HG02763 (cell line): ENCODE measurements around the gene PELI1.
"Not testable (repeated sequence)": the region's sequence is repeated elsewhere in the genome, so short reads cannot be mapped to it uniquely, and the experiment has no call there.

Experiments
- ATAC-seq: cut with Tn5 transposase; IDR thresholded peaks from one replicate; pipeline ENCODE4 v1.9.1; 2021; ENCODE audit warnings: mild to moderate bottlenecking, moderate library complexity; ENCODE audit not compliant: unreplicated experiment

PELI1 gene

DNA sequence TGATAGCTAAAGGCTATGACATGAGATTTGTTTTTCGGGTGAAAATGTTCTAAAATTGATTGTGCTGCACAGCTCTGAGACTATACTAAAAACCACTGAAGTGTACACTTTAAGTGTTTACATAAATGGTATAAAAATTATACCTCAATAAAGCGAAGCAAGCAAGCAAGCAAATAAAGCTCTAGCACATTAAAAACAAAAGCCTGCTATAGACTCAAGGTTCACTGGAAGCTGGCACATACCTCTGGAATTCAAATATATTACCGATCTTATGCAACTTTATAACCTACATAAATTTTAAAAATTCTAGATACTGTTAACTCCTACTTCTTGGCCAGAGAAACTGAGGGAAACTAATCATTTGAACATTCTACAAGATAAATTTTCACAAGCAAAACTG, 20.1 kb downstream of the PELI1 start:
- ATAC-seq = no peak

- no peak for ATAC-seq
Measured at GRCh38 chr2:64123740-64124139, 20.5 kb downstream of the PELI1 start.

GRCh38 chr2:64122358-64122757, 21.9 kb downstream of the PELI1 start:
- ATAC-seq = no peak

GRCh38 chr2:64120928-64121327, 23.3 kb downstream of the PELI1 start:
- no peak for ATAC-seq

GRCh38 chr2:64120008-64120407, 24.2 kb downstream of the PELI1 start:
- ATAC-seq = no peak

DNA sequence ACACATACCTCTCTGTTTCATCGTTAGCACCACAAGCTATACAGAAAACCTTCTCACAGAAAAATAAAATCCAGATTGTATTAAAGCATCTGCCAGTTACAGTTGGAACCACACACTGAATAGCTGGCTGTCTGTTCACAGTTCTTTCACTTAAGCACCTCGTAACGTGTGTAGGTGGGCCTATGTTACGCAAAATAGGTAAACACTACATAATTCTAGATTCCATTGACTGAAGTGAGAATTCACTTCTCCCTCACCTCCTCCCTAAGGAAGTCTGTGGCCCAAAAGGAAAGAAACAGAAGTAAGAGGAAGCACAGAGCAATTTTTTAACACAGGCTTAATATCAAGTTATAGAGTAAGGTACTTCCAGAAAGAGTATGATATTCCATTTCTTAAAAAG, 24.9 kb downstream of the PELI1 start:
- ATAC-seq = no peak

DNA sequence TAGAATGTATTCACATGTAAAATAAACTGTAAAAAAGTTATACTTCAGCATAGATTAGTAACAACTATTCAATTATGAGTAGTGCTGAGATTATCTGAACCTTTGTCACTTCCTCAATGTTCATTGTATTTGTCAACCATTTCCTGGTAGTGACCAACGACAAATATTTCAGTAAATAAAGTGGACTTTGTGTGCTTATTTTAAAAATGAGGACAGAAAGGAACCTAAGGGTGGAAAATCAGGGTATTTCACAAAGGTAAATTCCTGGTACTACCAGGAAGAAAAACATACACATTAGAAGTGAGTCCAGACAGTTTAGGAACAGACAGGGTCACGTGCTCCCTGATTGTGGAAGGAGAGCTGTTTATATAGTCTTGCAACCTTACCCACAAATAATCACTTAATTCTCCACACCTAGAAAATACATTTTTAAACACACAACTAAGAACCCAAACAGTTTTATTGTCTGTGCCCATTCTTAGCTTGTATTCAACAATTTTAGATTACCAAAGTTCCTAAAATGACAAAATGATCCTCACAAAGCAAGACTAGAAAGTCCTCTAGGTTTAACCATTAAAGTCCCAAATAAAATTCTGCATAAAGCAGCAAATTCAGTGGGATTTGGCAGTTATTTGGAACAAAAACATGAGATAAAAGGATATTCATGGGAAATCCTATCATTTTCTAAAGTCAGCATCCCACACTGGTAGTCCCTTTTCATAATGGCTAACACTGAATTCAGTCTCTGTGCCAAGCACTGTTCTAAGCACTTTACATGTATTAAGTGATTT, 28.2 kb downstream of the PELI1 start:
- ATAC-seq = no peak

DNA sequence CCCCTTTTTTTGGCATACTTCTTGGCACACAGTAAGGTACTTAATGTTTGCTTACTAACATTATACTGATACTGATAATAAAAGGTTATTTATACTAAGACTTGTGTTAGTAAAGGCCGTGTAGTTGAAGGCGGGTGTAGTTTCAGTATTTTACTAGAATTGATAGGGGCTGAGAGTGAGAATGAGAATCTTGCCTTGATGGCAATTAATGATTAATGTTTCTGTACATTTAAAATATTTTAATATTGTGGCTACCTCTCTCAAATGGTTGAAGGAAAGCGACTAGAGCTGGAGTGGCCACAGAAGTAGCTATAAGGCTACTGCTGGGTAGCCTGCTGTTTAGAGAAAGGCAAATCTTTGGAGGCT, 29.3 kb downstream of the PELI1 start:
- peak; percentile 41 for ATAC-seq

DNA sequence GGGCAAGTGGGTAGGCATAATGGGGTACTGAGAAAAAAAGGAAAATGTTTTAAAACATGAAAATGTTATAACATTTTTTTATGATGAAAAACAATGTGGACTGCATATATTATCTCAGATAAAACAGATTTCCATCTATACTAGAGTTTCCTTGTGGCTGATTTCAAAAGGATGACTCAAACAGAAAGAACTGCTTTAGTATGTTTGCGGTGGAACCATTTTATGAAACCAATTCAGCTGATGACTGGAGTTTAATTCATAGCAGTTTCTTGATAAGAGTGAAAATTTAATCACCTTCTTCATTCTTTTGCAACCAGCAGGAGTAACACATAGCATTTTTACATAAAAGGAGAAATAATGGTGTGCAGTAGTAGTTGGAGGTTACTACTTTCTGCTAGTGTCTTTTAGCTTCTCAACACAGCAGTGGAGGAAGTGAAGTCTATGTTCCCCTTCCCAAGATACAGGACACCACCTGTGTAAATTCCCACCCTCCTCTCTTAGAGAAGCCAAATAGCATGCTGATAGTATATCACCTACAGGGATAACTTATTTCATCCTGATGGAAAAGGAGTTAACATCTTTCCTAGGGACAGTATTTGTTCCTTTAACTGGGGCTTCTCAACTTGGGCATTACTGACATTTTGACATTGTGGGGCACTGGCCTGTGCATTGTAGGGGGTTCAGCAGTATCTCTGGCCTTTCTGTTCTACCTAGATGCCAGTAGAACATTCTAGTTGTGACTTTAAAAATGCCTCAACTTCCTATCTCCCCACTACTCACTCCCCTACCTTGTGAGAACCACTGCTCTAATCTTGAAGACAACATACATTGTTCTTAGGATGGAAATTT, 29.9 kb downstream of the PELI1 start:
- ATAC-seq = peak; percentile 35

- ATAC-seq = no peak
Measured at GRCh38 chr2:64112016-64112415, 32.2 kb downstream of the PELI1 start.

DNA sequence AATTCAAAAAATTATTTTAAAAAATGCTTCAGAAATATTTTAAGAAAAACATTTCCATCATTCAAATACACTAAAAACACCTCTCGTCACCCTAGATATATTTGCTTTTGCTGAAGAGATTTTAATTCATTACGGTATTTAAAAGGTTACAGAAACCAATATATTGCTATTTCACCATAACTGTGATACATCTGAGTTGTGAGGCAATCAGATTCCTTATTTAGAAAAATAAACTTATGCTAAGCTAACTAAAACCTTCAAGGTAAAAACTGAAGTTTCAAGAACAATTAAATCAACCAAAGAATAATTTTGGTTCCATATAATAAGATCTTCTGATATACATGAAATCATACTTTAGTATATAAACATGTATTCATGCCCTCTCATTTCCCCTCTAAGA, 32.8 kb downstream of the PELI1 start:
- no peak for ATAC-seq

GRCh38 chr2:64108666-64109241, 35.5 kb downstream of the PELI1 start:
- no peak for ATAC-seq

DNA sequence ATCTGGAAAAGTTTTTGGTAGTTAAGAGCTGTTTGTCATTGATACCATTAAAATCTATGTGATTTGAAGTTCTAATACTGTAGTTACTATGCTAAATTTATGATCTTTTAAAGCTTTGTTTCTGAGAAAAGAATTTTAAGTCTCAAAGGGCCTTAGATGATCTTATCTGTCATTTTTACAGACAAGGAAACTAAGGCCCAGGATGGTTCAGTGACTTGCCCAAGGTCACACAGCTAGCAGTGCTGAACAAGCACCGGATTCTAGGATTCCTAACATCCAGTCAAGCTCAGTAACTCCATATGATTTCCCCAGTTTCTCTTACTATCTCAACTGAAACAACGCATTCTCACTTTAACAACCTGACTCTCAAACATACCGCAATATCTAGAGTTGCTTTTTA, 37.7 kb downstream of the PELI1 start:
- ATAC-seq = no peak

GRCh38 chr2:64105670-64106461, 38.4 kb downstream of the PELI1 start:
- no peak for ATAC-seq

DNA sequence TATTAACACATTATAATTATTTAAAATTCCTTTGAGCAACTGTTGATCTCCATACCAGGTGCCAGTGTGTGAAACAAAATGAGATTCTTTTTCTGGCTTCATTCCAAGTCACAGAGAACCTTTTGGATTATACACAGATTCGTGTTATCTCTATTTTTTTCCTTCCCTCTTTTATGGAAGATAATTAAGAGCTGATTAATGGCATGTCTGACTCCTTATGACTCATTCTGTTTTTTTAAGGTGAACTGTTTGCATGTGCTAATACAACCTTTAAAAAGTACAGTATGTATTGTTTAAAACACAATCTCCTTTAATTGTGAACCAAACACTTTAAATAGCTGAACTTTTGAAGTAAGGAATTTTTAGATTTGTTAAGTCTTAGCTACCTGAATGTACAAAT, 39.3 kb downstream of the PELI1 start:
- ATAC-seq = no peak

- not testable (repeated sequence) for ATAC-seq
Measured at GRCh38 chr2:64102736-64103135, 41.5 kb downstream of the PELI1 start.

DNA sequence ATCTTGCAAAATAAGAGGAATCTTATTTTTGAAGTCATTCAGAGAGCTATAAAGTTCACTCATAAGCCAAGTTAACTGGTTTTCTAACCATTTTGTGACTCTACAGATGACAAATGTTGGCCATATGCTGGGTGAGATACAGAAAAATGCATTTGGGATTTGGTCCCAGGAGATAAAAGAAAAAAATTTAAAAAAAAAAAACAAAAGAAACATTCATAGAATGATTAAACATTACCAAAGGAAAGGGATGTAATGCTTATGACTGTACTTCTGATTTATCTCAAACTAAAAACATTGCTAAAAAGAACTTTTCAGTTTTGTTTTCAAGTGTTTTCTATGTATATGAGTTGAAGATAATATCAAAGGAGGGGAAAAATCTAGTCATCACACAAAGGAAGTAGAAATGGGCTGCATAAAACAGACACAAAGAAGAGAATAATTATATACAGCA, 43.1 kb downstream of the PELI1 start:
- no peak for ATAC-seq

DNA sequence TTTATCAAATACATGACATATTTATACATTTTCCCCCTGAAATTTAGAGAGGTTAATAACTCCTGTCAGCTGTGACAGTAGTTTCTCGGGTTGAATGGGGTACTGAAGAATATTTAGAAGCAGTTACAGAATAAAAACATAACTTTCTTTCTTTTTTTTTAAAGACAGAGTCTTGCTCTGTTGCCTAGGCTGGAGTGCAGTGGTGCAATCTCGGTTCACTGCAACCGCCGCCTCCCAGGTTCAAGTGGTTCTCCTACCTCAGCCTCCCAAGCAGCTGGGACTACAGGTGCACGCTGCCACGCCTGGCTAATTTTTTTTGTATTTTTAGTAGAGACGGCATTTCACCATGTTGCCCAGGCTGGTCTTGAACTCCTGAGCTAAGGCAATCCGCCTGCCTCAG, 43.6 kb downstream of the PELI1 start:
- ATAC-seq = not testable (repeated sequence)

GRCh38 chr2:64094663-64095382, 49.4 kb downstream of the PELI1 start:
- no peak for ATAC-seq

DNA sequence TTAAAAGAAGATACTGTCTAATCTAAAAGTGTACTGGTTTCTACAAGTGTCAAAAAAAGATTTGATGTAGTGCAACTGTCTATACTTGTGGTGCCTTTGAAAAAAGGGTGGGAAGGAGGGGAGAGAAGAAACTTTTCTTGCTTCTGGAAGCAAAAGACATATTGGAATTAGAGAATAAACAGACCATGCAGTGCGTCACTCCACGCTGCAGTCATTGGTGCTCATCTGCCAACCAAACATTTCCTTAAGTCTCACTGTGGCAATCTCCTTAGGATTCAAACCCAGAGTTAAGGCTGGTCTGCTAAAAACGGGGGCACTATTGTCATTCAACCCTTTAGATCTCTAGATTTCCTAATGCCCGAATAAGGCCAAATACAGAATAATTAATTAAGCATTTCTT, 50.9 kb downstream of the PELI1 start:
- ATAC-seq = no peak
